ENCODE data around the gene ACVR2B. TPM values are rescaled to one million over a fixed set of nuclear protein-coding genes. Genes with fewer than 3 reads are reported as not detected.

ACVR2B gene
- total and polyA plus RNA-seq, 2 of the 13 experiments (the other 11 are each of a cell fraction or from before 2014, with no cell fraction given) = 10.0 to 12.7 TPM

GRCh38 chr3:38455639-38456430, 2.1 kb downstream of the ACVR2B start (continued):
- no peak for TF ChIP-seq RBM39 (IDR thresholded peaks at IDR 0.05; ENCODE audit: low read depth, low read length, poor library complexity, severe bottlenecking)
- TF ChIP-seq, protein P1, sequence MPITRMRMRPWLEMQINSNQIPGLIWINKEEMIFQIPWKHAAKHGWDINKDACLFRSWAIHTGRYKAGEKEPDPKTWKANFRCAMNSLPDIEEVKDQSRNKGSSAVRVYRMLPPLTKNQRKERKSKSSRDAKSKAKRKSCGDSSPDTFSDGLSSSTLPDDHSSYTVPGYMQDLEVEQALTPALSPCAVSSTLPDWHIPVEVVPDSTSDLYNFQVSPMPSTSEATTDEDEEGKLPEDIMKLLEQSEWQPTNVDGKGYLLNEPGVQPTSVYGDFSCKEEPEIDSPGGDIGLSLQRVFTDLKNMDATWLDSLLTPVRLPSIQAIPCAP (CRISPR knock-in tag; IDR thresholded peaks at IDR 0.05; ENCODE audit: low read depth) = no peak
- peak; percentile 29; the same call in 1 of the 2 replicates for TF ChIP-seq SPEN (CRISPR knock-in tag; IDR thresholded peaks at IDR 0.05; ENCODE audit: low read depth)
- 0 out of 2 replicates have a peak, but pooled peaks have one; percentile 9 for TF ChIP-seq BRD4 (CRISPR knock-in tag; IDR thresholded peaks at IDR 0.05)
- TF ChIP-seq ATF7-NPFF (CRISPR knock-in tag; IDR thresholded peaks at IDR 0.05; ENCODE audit: low read depth) = no peak
- 0 out of 2 replicates have a peak, but pooled peaks have one; percentile 0 for TF ChIP-seq ZNF788 (CRISPR knock-in tag; IDR thresholded peaks at IDR 0.05; ENCODE audit: borderline replicate concordance)
- TF ChIP-seq, protein P2, sequence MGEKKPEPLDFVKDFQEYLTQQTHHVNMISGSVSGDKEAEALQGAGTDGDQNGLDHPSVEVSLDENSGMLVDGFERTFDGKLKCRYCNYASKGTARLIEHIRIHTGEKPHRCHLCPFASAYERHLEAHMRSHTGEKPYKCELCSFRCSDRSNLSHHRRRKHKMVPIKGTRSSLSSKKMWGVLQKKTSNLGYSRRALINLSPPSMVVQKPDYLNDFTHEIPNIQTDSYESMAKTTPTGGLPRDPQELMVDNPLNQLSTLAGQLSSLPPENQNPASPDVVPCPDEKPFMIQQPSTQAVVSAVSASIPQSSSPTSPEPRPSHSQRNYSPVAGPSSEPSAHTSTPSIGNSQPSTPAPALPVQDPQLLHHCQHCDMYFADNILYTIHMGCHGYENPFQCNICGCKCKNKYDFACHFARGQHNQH (CRISPR knock-in tag; IDR thresholded peaks at IDR 0.05) = 0 out of 2 replicates have a peak, but pooled peaks have one; percentile 9
- no peak for TF ChIP-seq MIER3 (CRISPR knock-in tag; IDR thresholded peaks at IDR 0.05; ENCODE audit: borderline replicate concordance)
- no peak for TF ChIP-seq RNF2 (conservative IDR thresholded peaks at IDR 0.05; ENCODE audit: low read depth)
- TF ChIP-seq ZNF530 (CRISPR knock-in tag; IDR thresholded peaks at IDR 0.05; ENCODE audit: low read depth) = no peak
- no peak for TF ChIP-seq CREB3 (CRISPR knock-in tag; IDR thresholded peaks at IDR 0.05)
- TF ChIP-seq ZNF816 (CRISPR knock-in tag; IDR thresholded peaks at IDR 0.05; ENCODE audit: borderline replicate concordance) = 0 out of 2 replicates have a peak, but pooled peaks have one; percentile 42
- TF ChIP-seq, protein P3, sequence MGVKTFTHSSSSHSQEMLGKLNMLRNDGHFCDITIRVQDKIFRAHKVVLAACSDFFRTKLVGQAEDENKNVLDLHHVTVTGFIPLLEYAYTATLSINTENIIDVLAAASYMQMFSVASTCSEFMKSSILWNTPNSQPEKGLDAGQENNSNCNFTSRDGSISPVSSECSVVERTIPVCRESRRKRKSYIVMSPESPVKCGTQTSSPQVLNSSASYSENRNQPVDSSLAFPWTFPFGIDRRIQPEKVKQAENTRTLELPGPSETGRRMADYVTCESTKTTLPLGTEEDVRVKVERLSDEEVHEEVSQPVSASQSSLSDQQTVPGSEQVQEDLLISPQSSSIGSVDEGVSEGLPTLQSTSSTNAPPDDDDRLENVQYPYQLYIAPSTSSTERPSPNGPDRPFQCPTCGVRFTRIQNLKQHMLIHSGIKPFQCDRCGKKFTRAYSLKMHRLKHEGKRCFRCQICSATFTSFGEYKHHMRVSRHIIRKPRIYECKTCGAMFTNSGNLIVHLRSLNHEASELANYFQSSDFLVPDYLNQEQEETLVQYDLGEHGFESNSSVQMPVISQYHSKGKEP (CRISPR knock-in tag; IDR thresholded peaks at IDR 0.05) = no peak
- TF ChIP-seq ZNF558 (CRISPR knock-in tag; IDR thresholded peaks at IDR 0.05; ENCODE audit: borderline replicate concordance) = no peak
- TF ChIP-seq ZNF713 (CRISPR knock-in tag; IDR thresholded peaks at IDR 0.05) = no peak
- TF ChIP-seq ZSCAN21 (CRISPR knock-in tag; IDR thresholded peaks at IDR 0.05; ENCODE audit: borderline replicate concordance) = no peak; the same call in 1 of the 2 replicates
- TF ChIP-seq ZNF33B (CRISPR knock-in tag; IDR thresholded peaks at IDR 0.05) = 0 out of 2 replicates have a peak, but pooled peaks have one; percentile 22
- TF ChIP-seq, protein P4, sequence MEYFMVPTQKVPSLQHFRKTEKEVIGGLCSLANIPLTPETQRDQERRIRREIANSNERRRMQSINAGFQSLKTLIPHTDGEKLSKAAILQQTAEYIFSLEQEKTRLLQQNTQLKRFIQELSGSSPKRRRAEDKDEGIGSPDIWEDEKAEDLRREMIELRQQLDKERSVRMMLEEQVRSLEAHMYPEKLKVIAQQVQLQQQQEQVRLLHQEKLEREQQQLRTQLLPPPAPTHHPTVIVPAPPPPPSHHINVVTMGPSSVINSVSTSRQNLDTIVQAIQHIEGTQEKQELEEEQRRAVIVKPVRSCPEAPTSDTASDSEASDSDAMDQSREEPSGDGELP (IDR thresholded peaks at IDR 0.05; ENCODE audit: borderline replicate concordance, low read depth) = peak; percentile 81; the same call in 1 of the 2 replicates
- TF ChIP-seq ZNF605 (CRISPR knock-in tag; IDR thresholded peaks at IDR 0.05) = no peak
- TF ChIP-seq FOXJ3 (CRISPR knock-in tag; IDR thresholded peaks at IDR 0.05; ENCODE audit: borderline replicate concordance) = 0 out of 2 replicates have a peak, but pooled peaks have one; percentile 7
- TF ChIP-seq SAP130 (CRISPR knock-in tag; IDR thresholded peaks at IDR 0.05; ENCODE audit: low read depth) = no peak; the same call in 1 of the 2 replicates
- TF ChIP-seq GATAD1 (CRISPR knock-in tag; IDR thresholded peaks at IDR 0.05) = no peak
- no peak for TF ChIP-seq ARNT2 (CRISPR knock-in tag; IDR thresholded peaks at IDR 0.05; ENCODE audit: low read depth)
- no peak for TF ChIP-seq MAFK (conservative IDR thresholded peaks at IDR 0.05 in 1 of 2, IDR thresholded peaks at IDR 0.05 in 1 of 2; ENCODE audit: low read length in 2 of 2)

All from HepG2 (cell line).